NCI-H2227 treated with DMSO at 0.1 percent for 48 hours (cell line): ENCODE results near the gene YPEL4.
A peak's percentile ranks its signal among the peaks of the same experiment; 100 is the strongest.

Experiments
- DNase-seq: peaks from one replicate; lab custom pipeline; 2025; lab: John Stamatoyannopoulos, UW

YPEL4 gene

DNA sequence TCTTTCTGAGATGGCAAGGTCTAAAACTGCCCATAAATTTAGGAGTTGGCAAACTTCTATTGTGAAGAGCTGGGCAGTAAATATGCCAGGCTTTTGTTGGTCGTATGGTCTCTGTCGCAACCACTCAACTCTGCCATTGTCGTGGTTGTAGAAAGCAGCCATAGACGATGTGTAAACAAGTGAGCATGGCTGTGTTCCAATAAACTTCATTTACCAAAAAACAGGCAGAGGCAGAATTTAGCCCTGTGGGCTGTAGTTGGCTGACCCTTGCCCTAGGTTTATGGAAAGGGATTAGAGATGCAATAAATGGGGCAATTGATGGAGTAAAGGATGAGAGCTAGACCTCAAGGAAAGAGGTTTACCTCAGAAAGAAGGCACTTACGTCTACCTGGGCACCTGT, 17.6 kb downstream of the YPEL4 start:
- no peak for DNase-seq

DNA sequence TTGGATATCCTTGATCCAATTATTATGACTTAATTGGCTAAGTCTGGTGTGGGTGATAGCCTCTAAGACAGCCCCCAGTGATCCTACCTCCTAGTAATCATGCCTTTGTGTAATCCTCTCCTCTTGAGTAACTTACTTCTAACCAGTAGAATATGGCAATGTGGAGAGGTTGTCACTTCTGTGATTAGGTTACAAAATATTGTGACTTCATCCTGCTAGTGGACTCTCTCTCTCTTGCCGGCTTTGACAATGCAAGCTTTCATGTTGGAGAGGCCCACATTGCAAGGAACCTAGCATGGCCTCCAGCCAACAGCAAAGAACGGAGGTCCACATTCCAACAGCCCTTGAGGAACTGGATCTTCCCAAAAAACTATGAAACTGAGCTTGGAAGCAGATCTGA, 19.5 kb downstream of the YPEL4 start:
- DNase-seq: no peak

DNA sequence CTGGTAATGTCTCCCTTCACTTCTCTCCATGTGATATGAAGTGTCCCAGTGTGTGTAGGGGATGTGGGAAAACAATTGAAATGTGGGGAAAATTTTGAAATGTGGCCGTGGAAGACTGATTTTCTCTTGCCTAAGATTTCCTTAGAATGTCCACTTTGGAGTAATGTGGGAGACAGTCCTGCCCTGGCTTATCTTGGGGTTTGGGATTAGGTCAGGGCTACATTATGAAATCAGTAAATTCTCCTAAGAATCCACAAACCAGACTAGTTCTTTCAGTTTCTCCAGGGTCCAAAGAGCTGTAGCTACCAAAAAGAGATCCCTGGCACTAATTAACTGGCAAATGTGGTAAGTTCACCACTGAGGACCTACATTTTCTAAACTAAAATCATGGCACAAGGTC, 22.8 kb downstream of the YPEL4 start:
- DNase-seq: no peak

DNA sequence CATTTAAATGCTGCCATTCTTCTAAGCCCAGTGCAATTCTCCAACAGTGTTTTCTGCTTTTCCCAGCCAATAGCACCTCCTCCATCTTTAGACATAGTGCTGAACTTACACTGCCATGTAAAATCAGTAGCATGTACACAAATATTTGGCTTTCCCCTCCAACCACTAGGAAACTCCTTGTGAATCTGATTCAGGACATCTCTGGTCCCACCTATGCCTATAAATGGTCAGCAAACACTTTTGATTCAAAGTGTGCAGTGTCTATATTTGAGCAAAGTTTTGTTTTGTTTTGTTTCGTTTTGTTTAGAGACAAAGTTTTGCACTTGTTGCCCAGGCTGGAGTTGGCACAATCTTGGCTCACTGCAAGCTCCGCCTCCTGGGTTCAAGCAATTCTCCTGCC, 24.8 kb downstream of the YPEL4 start:
- DNase-seq: no peak

DNA sequence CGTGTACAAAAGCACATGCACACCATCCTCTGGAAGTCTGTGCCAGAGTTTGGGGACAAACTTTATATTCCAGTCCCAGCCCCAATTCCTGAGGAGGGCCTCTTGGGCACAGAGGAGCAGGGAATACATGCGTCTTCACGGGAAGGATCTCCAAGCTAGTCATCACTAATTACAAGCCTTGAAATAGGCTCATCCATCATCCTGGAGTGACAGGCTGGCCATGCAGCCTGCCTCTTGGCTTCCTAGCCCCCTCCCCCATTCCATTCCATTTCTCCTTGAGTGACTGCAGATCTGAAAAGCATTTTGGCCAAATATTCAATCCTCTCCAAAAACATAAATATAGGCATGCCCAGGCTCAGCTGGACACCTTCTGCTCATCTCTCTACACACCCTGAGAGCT, 27.4 kb downstream of the YPEL4 start:
- peak; percentile 89 for DNase-seq

GRCh38 chr11:57620467-57620866, 29.2 kb downstream of the YPEL4 start:
- no peak for DNase-seq

DNA sequence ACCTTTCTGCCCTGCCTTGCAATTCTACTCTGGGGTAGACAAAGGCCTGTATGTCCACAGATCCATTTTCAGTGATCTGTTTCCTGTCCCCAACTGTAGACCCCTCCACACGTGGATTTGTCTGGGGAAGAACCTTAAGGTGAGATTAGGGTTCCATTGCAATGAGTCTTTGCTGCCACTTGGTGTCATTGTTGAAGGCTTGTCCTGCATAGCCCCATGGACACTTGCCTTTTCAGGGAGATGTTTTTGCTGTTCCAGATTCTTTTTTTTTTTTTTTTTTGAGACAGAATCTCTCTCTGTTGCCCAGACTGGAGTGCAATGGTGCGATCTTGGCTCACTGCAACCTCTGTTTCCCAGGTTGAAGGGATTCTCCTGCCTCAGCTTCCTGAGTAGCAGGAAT, 30.4 kb downstream of the YPEL4 start:
- no peak for DNase-seq

GRCh38 chr11:57618438-57618837, 31.3 kb downstream of the YPEL4 start:
- DNase-seq: no peak

DNA sequence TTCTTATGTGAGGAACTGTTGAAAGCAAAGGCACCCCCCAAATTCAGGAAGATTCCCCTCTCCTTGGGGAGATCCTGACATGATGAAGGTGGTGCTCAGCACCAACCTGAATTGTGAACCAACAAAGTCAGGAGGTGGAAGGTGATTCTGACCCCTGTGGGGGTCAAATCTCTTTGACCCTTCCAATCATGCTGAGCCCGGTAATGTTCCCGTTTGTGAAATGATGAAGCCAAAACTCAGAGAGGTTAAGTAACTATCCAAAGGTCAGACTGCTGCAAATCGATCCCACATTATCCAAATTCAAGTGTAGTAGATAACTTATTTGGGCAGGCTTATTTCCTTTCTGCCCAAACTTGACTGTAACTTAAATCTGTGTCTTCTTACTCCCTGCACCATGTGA, 33.1 kb downstream of the YPEL4 start:
- no peak for DNase-seq

DNA sequence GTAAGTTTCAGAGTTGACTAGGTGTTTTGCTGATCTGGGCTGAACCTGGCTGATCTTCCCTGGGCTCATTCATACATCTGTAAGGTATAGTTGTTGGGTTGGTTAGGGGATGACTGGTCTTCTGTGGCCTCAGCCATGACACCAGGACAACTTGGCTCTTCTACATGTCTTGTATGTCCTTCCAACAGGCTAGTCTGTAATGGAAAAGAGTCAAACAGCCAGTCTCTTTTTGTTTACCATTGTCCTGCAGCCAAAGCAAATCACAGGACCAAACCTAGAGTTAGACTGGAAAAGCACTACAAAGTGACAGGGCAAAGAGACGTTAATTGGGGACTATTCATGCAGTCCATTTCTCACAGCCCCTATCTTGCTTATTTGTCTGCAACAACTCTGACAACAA, 34.4 kb downstream of the YPEL4 start:
- no peak for DNase-seq

GRCh38 chr11:57614234-57614772, 35.4 kb downstream of the YPEL4 start:
- DNase-seq: no peak

DNA sequence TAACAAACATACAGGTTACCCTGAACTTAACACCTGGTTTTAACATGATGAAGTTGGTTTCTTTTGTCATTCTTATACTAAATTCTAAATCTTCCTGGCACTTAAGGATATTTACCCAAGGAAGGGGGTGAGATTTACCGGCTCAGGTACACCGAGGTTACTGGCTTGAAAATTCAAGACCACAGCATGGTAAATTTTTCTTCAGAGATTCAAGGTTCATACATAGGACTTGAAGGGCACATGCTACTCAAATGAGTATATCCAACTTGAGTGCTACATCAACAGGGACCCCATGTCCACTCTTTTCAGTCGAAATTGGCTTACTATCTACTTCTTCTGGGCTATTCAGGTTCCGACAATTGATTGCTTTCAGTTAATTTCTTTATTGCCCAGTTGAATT, 39.5 kb downstream of the YPEL4 start:
- no peak for DNase-seq

GRCh38 chr11:57605028-57605420, 44.7 kb downstream of the YPEL4 start:
- no peak for DNase-seq

DNA sequence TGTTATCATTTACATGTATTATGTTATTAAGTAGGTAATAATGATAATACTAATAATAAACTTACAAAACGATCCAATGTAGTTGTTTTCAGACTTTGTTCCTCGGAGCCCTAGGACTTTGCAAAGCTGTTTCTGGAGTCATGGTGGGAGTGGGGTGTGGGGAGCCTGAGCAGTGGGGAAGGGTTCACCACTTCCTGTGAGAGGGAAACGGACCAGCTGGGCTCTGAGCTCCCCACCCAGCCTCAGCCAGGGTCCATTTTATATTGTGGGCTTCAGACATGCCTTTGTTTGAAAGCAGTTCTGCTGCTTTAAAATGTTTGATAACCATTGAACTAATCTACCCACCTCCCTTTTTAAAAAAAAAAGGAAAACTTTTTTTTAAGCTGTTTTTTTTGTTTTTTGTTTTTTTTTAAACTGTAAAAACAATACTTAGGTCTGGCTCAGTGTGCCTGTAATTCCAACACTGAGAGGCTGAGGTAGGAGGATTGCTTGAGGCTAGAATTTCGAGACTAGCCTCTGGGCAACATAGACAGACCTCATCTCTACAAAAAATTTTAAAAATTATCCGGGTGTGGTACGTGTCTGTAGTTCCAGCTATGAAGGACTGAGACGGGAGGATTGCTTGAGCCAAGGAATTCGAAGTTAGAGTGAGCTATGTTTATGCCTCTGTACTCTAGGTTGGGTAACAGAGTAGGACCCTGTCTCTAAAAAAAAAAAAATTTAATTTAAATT, 45.2 kb downstream of the YPEL4 start:
- no peak for DNase-seq

- no peak for DNase-seq
Measured at GRCh38 chr11:57601297-57601696, 48.4 kb downstream of the YPEL4 start.

- DNase-seq: no peak
Measured at GRCh38 chr11:57599381-57599780, 50.3 kb downstream of the YPEL4 start.

- no peak for DNase-seq
Measured at GRCh38 chr11:57598831-57599155, 50.9 kb downstream of the YPEL4 start.

GRCh38 chr11:57597916-57598830, 51.5 kb downstream of the YPEL4 start:
- peak; percentile 65 for DNase-seq

GRCh38 chr11:57597461-57597915, 52.2 kb downstream of the YPEL4 start, which contains the start of gene SERPING1:
SERPING1 (plus strand) TSS chr11:57597685; CDS start chr11:57598271, 586 bp downstream.
- DNase-seq: no peak

DNA sequence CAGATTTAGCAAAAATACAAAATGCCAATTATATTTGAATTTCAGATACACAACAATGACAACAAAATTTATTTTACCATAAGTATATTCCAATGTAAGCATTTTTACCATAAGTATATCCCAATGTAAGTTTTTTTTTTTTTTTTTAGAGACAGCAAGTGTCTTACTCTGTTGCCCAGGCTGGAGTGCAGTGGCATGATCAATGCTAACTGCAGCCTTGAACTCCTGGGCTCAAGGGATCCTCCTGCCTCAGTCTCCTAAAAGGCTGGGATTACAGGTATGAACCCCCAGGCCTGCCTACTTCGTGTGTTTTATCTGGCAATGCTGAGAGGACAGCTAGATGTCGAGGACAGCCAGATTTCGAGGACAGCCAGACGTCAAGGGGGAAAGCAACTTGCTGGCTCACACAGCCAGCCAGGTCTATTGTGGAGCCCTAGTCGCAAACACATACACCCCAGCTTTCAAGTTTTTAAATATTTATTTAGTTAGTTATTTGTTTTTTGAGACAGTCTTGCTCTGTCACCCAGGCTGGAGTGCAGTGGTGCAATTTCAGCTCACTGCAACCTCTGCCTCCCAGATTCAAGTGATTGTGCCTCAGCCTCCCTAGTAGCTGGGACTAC, 53.3 kb downstream of the YPEL4 start:
- no peak for DNase-seq
